Transverse colon (tissue), 4 donors: ENCODE data around the gene DMXL1. TPM values are rescaled to one million over a fixed set of nuclear protein-coding genes. Genes with fewer than 3 reads are reported as not detected.

Experiments
- DNase-seq: peaks from one replicate; pipeline ENCODE4 v3.0.0-alpha.2; 2019
- H3K27ac ChIP-seq, 4 donors: fragments of 200-600 bp; sonication (generic); 2 replicates each; pipeline ENCODE4 v1.5.1; 2016 to 2018; ENCODE audit warnings: inconsistent platforms in 4 of 4
- H3K27me3 ChIP-seq: fragments of 200-600 bp; sonication (generic); 2 replicates; pipeline ENCODE4 v1.5.1; 2017; ENCODE audit warnings: inconsistent platforms
- H3K36me3 ChIP-seq, 4 donors: fragments of 200-600 bp; sonication (generic); 2 replicates each; pipeline ENCODE4 v1.5.1; 2017 to 2019; ENCODE audit warnings: inconsistent platforms in 4 of 4
- H3K4me1 ChIP-seq, 4 donors: fragments of 200-600 bp; sonication (generic); 2 replicates each; pipeline ENCODE4 v1.5.1; 2017 to 2020; ENCODE audit warnings: inconsistent platforms in 4 of 4
- H3K4me3 ChIP-seq, 4 donors: fragments of 200-600 bp; sonication (generic); 1 replicate in 1 of 4; 2 replicates in 3 of 4; pipeline versions ENCODE4 v1.5.1 to v1.6.1; 2017 to 2019; ENCODE audit warnings: inconsistent platforms in 4 of 4
- H3K9me3 ChIP-seq, 2 donors: fragments of 200-600 bp; sonication (generic); 2 replicates each; pipeline ENCODE4 v1.5.1; 2017 to 2019; ENCODE audit warnings: inconsistent platforms in 2 of 2
- EP300 ChIP-seq: sonication (generic); formaldehyde crosslinking; IDR thresholded peaks from one replicate; pipeline ENCODE4 v1.6.1; 2017; ENCODE audit warnings: antibody characterized with exemption, low read depth
- POLR2A ChIP-seq: fragments of 450-650 bp; IDR thresholded peaks from one replicate; pipeline ENCODE4 v1.6.1; 2016; ENCODE audit warnings: antibody characterized with exemption, mild to moderate bottlenecking, moderate library complexity
- POLR2AphosphoS5 ChIP-seq, 3 donors: sonication (generic); formaldehyde crosslinking; IDR thresholded peaks; one replicate each; pipeline ENCODE4 v1.6.1; 2016; ENCODE audit warnings: antibody characterized with exemption in 3 of 3
- WGBS, 2 donors: methylation state at CpG; one replicate each; pipeline ENCODE4 v1.1.5; 2018; ENCODE audit warnings: low coverage in 1 of 2; 5-methylcytosine and 5-hydroxymethylcytosine counted together
- in situ Hi-C, 4 donors: fragments of 200-750 bp; cut with MboI; loops; one replicate each; pipeline versions ENCODE4 v1.15.0 to v1.15.1; 2017; ENCODE audit warnings: low sequenced_read_pairs in 3 of 4, low pct_ligation_motif_present in 1 of 4, low pct_unique_long_range_greater_than_20kb in 1 of 4
- intact Hi-C: fragments of 100-400 bp; cut with DNase I; formaldehyde crosslinking; loops from one replicate; pipeline ENCODE4 v1.15.1; 2023; ENCODE audit warnings: low total_unique reads
- total RNA-seq, 4 donors: library from RNA; depleted of rRNA; stranded (reverse); fragments of >200 nt; gene quantifications; one replicate each; pipeline ENCODE4 v1.1.0, GENCODE V29; 2016
- TF ChIP-seq, protein P1 (sequence below), 5 experiments: fragments of 200-600 bp in 3 of 5; fragments of 450-650 bp in 2 of 5; sonication (generic) in 3 of 5; IDR thresholded peaks; 1 replicate in 2 of 5; 2 replicates in 3 of 5; pipeline ENCODE4 v1.5.1; 2016 to 2017; ENCODE audit warnings: antibody characterized with exemption in 5 of 5, inconsistent platforms in 3 of 5, mild to moderate bottlenecking in 2 of 5, moderate library complexity in 1 of 5

The DMXL1 gene
- total RNA-seq, 4 donors from 2014 or later = 44.6 to 84.8 (median 58.2) TPM

DNA sequence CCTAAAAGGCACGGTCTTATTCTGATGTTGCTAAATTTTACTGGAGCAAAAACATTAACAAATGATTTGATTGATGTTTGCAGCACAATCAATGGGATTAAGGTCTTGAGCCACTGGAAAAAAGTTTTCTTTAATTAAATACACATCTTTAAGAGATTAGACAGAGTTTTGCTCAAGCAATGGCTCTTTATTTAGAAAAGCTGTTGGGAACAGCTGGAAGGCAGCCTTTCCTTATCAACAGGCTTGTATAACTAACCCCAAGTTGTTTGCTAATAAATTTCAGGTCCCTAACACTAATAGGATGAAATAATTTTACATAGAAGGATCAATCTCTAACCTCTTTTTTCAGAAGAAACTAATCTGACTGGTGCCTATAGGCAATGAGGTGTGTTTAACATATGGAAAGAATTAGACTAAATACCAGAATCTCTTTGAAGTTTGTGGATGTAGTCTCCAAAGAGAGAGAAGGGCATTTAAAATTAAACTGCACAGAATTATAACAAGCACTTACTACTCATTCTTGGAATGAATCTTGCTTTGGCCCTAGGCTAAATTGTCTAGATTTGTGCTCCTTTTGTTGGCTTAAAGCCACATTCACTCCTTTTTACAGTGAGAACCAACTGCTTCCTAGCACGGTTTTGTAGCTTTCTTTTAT, 217.6 kb downstream of the DMXL1 start:
- WGBS, 2 donors = 58 to 61% methylated on average over 2 of the region's 2 CpGs
- intact Hi-C loops (no loop called here), in situ Hi-C loops (no loop called here)
- Histone ChIP-seq H3K36me3 (no peaks in the 10 kb centered on the region), H3K9me3 (no peaks in the 10 kb centered on the region), H3K27ac (peak overlapping the region in 1 of 4 donors; percentile 16), H3K4me3 (no peak overlapping the region), H3K27me3 (no peaks in the 10 kb centered on the region), H3K4me1 (peaks cover 0 to 43% (median 3%) of the 10 kb centered on the region in 4 donors)
- TF ChIP-seq POLR2AphosphoS5 (IDR thresholded peaks at IDR 0.05) (no peak), EP300 (no peak), POLR2A (no peak)
- TF ChIP-seq, protein P1, sequence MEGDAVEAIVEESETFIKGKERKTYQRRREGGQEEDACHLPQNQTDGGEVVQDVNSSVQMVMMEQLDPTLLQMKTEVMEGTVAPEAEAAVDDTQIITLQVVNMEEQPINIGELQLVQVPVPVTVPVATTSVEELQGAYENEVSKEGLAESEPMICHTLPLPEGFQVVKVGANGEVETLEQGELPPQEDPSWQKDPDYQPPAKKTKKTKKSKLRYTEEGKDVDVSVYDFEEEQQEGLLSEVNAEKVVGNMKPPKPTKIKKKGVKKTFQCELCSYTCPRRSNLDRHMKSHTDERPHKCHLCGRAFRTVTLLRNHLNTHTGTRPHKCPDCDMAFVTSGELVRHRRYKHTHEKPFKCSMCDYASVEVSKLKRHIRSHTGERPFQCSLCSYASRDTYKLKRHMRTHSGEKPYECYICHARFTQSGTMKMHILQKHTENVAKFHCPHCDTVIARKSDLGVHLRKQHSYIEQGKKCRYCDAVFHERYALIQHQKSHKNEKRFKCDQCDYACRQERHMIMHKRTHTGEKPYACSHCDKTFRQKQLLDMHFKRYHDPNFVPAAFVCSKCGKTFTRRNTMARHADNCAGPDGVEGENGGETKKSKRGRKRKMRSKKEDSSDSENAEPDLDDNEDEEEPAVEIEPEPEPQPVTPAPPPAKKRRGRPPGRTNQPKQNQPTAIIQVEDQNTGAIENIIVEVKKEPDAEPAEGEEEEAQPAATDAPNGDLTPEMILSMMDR (IDR thresholded peaks at IDR 0.05) = no peak
- no peak for DNase-seq

DNA sequence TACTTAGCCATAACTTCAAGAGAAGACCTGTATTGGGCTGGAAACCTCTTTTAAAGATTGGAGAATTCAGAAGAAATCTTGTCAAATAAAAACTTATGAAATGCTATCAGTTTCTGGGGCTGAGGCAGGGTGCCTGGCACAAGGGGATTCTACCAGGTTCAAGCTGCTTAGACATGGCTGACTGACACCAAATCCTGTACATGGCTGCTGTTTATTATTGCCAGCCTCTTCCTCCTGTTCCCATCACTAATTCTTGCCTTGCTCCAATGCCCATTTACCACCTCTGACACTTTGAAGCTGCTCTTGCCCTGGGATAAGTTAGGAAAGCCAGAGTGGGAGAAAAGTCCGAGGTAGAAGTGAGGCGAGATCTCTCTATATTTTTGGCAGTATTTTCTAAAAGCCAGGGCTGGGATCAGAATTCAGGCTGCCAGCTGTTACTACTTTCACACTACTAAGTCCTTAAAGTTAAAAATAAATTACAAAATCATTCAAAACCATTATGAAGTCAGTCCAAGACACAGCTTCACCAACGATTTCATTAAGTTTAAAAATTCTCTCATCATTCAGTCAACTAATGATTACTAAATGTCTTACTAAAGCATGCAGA, 218.7 kb downstream of the DMXL1 start:
- H3K27me3 ChIP-seq = no peaks in the 10 kb centered on the region
- peaks cover 0 to 43% (median 3%) of the 10 kb centered on the region in 4 donors for H3K4me1 ChIP-seq
- intact Hi-C loops = no loop called here
- no peaks in the 10 kb centered on the region for H3K9me3 ChIP-seq
- in situ Hi-C loops = no loop called here
- DNase-seq = no peak
- no peak for TF ChIP-seq POLR2A
- TF ChIP-seq POLR2AphosphoS5 (IDR thresholded peaks at IDR 0.05) = no peak
- no peak for TF ChIP-seq EP300
- TF ChIP-seq, protein P1 (IDR thresholded peaks at IDR 0.05) = no peak
- H3K27ac ChIP-seq = peak overlapping the region in 2 of 4 donors; percentile 5 to 31
- no peak overlapping the region for H3K4me3 ChIP-seq
- no peaks in the 10 kb centered on the region for H3K36me3 ChIP-seq
- WGBS, 2 donors = 65 to 74% methylated on average over 3 of the region's 3 CpGs

DNA sequence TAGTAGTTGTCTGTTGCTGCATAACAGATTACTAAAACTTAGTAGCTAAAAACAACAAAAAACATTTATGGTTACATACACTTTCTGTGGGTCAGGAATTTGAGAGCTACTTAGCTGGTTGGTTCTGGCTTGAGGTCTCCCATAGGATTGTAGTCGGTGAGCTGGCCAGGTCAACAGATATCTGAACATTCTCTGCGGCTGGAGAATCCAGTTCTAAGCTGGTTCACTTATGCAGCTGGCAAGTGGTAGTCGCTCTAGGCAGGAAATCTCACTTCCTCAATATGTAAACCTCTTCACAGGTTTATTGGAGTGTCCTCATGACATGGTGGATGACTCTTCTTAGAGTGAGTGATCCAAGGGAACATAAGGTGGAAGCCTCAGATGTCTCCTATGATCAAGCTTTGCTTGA, 219.3 kb downstream of the DMXL1 start:
- in situ Hi-C loops (no loop called here), intact Hi-C loops (no loop called here)
- no peaks in the 10 kb centered on the region for H3K27me3 ChIP-seq
- TF ChIP-seq, protein P1 (IDR thresholded peaks at IDR 0.05) = no peak
- no peak for TF ChIP-seq EP300
- no peak for TF ChIP-seq POLR2AphosphoS5 (IDR thresholded peaks at IDR 0.05)
- TF ChIP-seq POLR2A = no peak
- H3K4me3 ChIP-seq = no peak overlapping the region
- no peak for DNase-seq
- peaks cover 0 to 37% (median 3%) of the 10 kb centered on the region in 4 donors for H3K4me1 ChIP-seq
- WGBS, 2 donors = 57 to 61% methylated on average over 2 to 3 of the region's 3 CpGs
- no peaks in the 10 kb centered on the region for H3K36me3 ChIP-seq
- no peak overlapping the region for H3K27ac ChIP-seq
- H3K9me3 ChIP-seq = no peaks in the 10 kb centered on the region

DNA sequence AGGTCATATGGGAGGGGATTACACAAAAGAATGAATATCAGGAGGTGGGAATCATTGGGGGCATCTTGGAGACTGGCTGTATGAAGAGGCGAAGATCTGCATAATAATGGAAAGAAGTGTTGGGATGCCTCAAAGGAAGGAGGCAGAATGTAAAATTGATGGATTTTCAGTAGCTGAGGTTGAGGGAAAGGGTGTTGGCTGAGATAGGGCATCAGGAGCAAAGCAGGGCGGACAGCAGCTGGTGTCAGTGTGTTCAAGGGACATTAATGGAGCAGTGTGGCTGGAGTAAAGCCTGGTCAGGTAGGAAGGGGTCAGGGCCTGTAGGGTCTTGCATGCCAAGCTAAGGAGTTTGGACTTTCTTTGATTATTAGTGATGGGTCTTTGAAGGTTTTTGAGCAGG, 219.7 kb downstream of the DMXL1 start:
- Histone ChIP-seq H3K36me3 (no peaks in the 10 kb centered on the region), H3K9me3 (no peaks in the 10 kb centered on the region), H3K4me1 (peaks cover 0 to 33% (median 3%) of the 10 kb centered on the region in 4 donors), H3K27me3 (no peaks in the 10 kb centered on the region), H3K27ac (no peak overlapping the region), H3K4me3 (no peak overlapping the region)
- 94 to 98% methylated on average over 2 of the region's 2 CpGs for WGBS, 2 donors
- intact Hi-C loops (no loop called here), in situ Hi-C loops (no loop called here)
- DNase-seq = no peak
- TF ChIP-seq EP300 = no peak
- TF ChIP-seq POLR2AphosphoS5 (IDR thresholded peaks at IDR 0.05) = no peak
- TF ChIP-seq, protein P1 (IDR thresholded peaks at IDR 0.05) = no peak
- no peak for TF ChIP-seq POLR2A
